Measurements from ENCODE around the gene NTNG1.

GRCh38 chr1:107228704-107229371 lies 88.0 kb downstream of the NTNG1 start:
- no peak for TF ChIP-seq CTCF (IDR thresholded peaks at IDR 0.05; ENCODE audit: borderline replicate concordance, extremely low read depth, low read length, poor library complexity, severe bottlenecking)
- no peak for TF ChIP-seq EZH2 (IDR thresholded peaks at IDR 0.05; ENCODE audit: borderline replicate concordance, low read depth, low read length, severe bottlenecking)

Measured in DND-41 (cell line).